Thyroid gland (tissue), 4 donors: Measurements from ENCODE around the gene IL17D. TPM values are rescaled to one million over a fixed set of nuclear protein-coding genes. Genes with fewer than 3 reads are reported as not detected.

ENCODE experiments used
- DNase-seq, 2 donors: peaks; one replicate each; pipeline ENCODE4 v3.0.0-alpha.2; 2019
- H3K27ac ChIP-seq, 3 donors: fragments of 200-600 bp; sonication (generic); 1 replicate in 2 of 3; 2 replicates in 1 of 3; pipeline ENCODE4 v1.5.1; 2016 to 2019; ENCODE audit warnings: mild to moderate bottlenecking in 1 of 3, moderate library complexity in 1 of 3
- H3K27me3 ChIP-seq: fragments of 200-600 bp; sonication (generic); one replicate; pipeline ENCODE4 v1.5.1; 2019
- H3K36me3 ChIP-seq, 2 donors: fragments of 200-600 bp; sonication (generic); one replicate each; pipeline ENCODE4 v1.5.1; 2016 to 2019
- H3K4me1 ChIP-seq, 2 donors: fragments of 200-600 bp; sonication (generic); one replicate each; pipeline ENCODE4 v1.5.1; 2017 to 2019
- H3K4me3 ChIP-seq, 3 donors: fragments of 200-600 bp; sonication (generic); replicated peaks in 1 of 3; 1 replicate in 2 of 3; 2 replicates in 1 of 3; pipeline ENCODE4 v1.5.1; 2016; ENCODE audit warnings: mild to moderate bottlenecking in 1 of 3
- H3K9me3 ChIP-seq: fragments of 200-600 bp; sonication (generic); one replicate; pipeline ENCODE4 v1.5.1; 2017
- POLR2A ChIP-seq, 2 donors: fragments of 450-650 bp; IDR thresholded peaks; one replicate each; pipeline ENCODE4 v1.6.1; 2017; ENCODE audit warnings: antibody characterized with exemption in 2 of 2, mild to moderate bottlenecking in 2 of 2, moderate library complexity in 1 of 2
- WGBS, 2 donors: methylation state at CpG; one replicate each; pipeline ENCODE4 v1.1.5; 2017; 5-methylcytosine and 5-hydroxymethylcytosine counted together
- intact Hi-C: fragments of 100-400 bp; cut with DNase I; formaldehyde crosslinking; loops from one replicate; pipeline ENCODE4 v1.15.1; 2023
- total RNA-seq, 4 donors: library from RNA; depleted of rRNA; stranded (reverse); fragments of >200 nt; gene quantifications; one replicate each; pipeline ENCODE4 v1.2.3, GENCODE V29; 2016
- TF ChIP-seq, protein P1 (sequence below), 6 experiments: fragments of 200-600 bp in 3 of 6; fragments of 450-650 bp in 3 of 6; sonication (generic) in 3 of 6; IDR thresholded peaks; one replicate each; pipeline ENCODE4 v1.5.1; 2016 to 2019; ENCODE audit warnings: antibody characterized with exemption in 6 of 6, mild to moderate bottlenecking in 2 of 6, inconsistent platforms in 1 of 6, moderate library complexity in 1 of 6

IL17D gene
- total RNA-seq, 4 donors from 2014 or later: 2.7 to 6.5 (median 4.8) TPM

DNA sequence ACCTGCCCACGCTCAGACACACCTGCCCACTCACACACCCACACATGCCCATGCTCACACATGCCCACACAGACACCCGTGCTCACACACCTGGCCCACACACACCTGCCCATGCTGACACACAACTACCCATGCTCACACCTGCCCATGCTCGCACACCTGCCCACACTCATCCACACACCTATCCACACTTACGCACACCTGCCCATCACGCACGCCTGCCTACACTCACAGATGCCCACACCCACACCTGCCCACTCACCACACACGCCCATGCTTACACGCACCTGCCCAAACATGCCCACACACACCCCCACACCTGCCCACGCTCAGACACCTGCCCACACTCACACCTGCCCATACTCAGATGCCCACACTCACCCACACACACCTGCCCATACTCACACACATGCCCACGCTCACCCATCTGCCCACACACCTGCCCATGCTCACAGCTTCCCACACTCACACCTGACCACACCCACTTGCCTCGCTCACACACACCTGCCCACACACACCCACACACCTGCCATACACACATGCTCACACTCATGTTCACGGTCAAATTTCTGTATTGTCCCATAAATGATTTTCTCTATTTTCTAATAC lies 15.6 kb downstream of the IL17D start:
- Histone ChIP-seq H3K4me3 (no peak overlapping the region), H3K27ac (no peak overlapping the region), H3K36me3 (no peaks in the 10 kb centered on the region), H3K4me1 (peaks cover 9 to 11% of the 10 kb centered on the region in 2 donors), H3K9me3 (no peaks in the 10 kb centered on the region), H3K27me3 (peaks cover 6% of the 10 kb centered on the region)
- DNase-seq: no peak
- TF ChIP-seq, protein P1, sequence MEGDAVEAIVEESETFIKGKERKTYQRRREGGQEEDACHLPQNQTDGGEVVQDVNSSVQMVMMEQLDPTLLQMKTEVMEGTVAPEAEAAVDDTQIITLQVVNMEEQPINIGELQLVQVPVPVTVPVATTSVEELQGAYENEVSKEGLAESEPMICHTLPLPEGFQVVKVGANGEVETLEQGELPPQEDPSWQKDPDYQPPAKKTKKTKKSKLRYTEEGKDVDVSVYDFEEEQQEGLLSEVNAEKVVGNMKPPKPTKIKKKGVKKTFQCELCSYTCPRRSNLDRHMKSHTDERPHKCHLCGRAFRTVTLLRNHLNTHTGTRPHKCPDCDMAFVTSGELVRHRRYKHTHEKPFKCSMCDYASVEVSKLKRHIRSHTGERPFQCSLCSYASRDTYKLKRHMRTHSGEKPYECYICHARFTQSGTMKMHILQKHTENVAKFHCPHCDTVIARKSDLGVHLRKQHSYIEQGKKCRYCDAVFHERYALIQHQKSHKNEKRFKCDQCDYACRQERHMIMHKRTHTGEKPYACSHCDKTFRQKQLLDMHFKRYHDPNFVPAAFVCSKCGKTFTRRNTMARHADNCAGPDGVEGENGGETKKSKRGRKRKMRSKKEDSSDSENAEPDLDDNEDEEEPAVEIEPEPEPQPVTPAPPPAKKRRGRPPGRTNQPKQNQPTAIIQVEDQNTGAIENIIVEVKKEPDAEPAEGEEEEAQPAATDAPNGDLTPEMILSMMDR (IDR thresholded peaks at IDR 0.05): no peak
- TF ChIP-seq POLR2A (IDR thresholded peaks at IDR 0.05): no peak
- WGBS, 2 donors: 88 to 95% methylated on average over 12 of the region's 12 CpGs
- intact Hi-C loops: loop anchor here (5.0 to 10.0 kb wide), 3 partner anchors 53 to 534 kb away; partner anchors contain the start of gene EEF1AKMT1

- no peaks in the 10 kb centered on the region for H3K9me3 ChIP-seq
- peaks cover 9 to 11% of the 10 kb centered on the region in 2 donors for H3K4me1 ChIP-seq
- DNase-seq: no peak
- H3K4me3 ChIP-seq: no peak overlapping the region
- H3K36me3 ChIP-seq: no peaks in the 10 kb centered on the region
- intact Hi-C loops: loop anchor here (5.0 to 10.0 kb wide), 3 partner anchors 53 to 535 kb away; partner anchors contain the start of gene EEF1AKMT1
- TF ChIP-seq, protein P1 (IDR thresholded peaks at IDR 0.05): no peak
- no peak for TF ChIP-seq POLR2A (IDR thresholded peaks at IDR 0.05)
- H3K27ac ChIP-seq: no peak overlapping the region
- WGBS, 2 donors: 91% methylated on average over 13 of the region's 13 CpGs
- H3K27me3 ChIP-seq: peaks cover 6% of the 10 kb centered on the region
These were observed 16.3 kb downstream of the IL17D start for GRCh38 chr13:20719783-20720182.

GRCh38 chr13:20720499-20720898 lies 17.0 kb downstream of the IL17D start:
- H3K9me3 ChIP-seq: no peaks in the 10 kb centered on the region
- H3K27ac ChIP-seq: no peak overlapping the region
- no peak overlapping the region for H3K4me3 ChIP-seq
- 87 to 94% methylated on average over 10 to 11 of the region's 11 CpGs for WGBS, 2 donors
- intact Hi-C loops: no loop called here
- H3K4me1 ChIP-seq: peaks cover 9 to 11% of the 10 kb centered on the region in 2 donors
- TF ChIP-seq, protein P1 (IDR thresholded peaks at IDR 0.05): no peak
- TF ChIP-seq POLR2A (IDR thresholded peaks at IDR 0.05): no peak
- DNase-seq: no peak
- peaks cover 6% of the 10 kb centered on the region for H3K27me3 ChIP-seq
- H3K36me3 ChIP-seq: no peaks in the 10 kb centered on the region

- H3K9me3 ChIP-seq: no peaks in the 10 kb centered on the region
- peaks cover 9 to 11% of the 10 kb centered on the region in 2 donors for H3K4me1 ChIP-seq
- H3K4me3 ChIP-seq: peak overlapping the region in 1 of 3 donors; percentile 8
- H3K27ac ChIP-seq: no peak overlapping the region
- 85 to 88% methylated on average over 13 to 14 of the region's 16 CpGs for WGBS, 2 donors
- no peaks in the 10 kb centered on the region for H3K36me3 ChIP-seq
- no peak for DNase-seq
- TF ChIP-seq, protein P1 (IDR thresholded peaks at IDR 0.05): no peak
- no peak for TF ChIP-seq POLR2A (IDR thresholded peaks at IDR 0.05)
- intact Hi-C loops: no loop called here
- peaks cover 6% of the 10 kb centered on the region for H3K27me3 ChIP-seq
These were observed 17.6 kb downstream of the IL17D start for GRCh38 chr13:20721058-20721453.
